Stimulated activated CD8-positive, alpha-beta memory T cell treated with anti-CD3 and anti-CD28 coated beads, Interleukin-7, amount 100 ng/mL, for 48 hours (primary cell): ENCODE results near the gene VPS45.
"Not testable (repeated sequence)": the region's sequence is repeated elsewhere in the genome, so short reads cannot be mapped to it uniquely, and the experiment has no call there.

ENCODE experiments used
- DNase-seq, 2 donors: peaks; one replicate each; pipeline ENCODE4 v3.0.0-alpha.2; 2020; ENCODE audit warnings: low read depth in 1 of 2; ENCODE audit errors: extremely low read depth in 1 of 2

The VPS45 gene

DNA sequence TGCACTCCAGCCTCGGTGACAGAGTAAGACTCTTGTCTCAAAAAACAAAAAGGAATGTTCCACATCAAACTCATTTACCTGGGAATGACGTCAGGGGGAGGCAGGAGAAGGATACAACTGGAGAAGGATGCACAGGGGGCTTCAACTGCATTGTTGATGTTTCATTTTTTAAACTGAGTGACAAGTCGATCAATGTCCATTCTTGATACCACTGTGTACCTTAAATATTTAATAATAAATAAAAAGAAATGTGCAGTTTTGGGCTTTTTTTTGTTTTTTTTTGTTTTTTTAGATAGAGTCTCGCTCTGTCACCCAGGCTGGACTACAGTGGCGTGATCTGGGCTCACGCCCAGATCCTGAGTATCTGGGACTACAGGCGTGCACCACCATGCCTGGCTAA is 117.9 kb downstream of the VPS45 start:
- DNase-seq = no peak

DNA sequence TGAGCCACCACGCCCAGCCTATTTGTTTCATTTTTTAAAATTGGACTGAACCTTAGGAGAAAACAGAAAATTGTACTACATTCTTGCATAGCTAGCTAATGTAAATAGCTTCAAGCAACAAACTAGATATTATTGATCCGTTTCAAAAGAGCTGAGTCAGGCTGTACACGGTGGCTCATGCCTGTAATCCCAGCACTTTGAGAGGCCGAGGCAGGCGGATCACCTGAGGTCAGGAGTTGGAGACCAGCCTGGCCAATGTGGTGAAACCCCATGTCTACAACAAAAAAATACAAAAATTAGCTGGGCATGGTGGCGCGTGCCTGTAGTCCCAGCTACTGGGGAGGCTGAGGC is 118.8 kb downstream of the VPS45 start:
- not testable (repeated sequence) for DNase-seq

DNA sequence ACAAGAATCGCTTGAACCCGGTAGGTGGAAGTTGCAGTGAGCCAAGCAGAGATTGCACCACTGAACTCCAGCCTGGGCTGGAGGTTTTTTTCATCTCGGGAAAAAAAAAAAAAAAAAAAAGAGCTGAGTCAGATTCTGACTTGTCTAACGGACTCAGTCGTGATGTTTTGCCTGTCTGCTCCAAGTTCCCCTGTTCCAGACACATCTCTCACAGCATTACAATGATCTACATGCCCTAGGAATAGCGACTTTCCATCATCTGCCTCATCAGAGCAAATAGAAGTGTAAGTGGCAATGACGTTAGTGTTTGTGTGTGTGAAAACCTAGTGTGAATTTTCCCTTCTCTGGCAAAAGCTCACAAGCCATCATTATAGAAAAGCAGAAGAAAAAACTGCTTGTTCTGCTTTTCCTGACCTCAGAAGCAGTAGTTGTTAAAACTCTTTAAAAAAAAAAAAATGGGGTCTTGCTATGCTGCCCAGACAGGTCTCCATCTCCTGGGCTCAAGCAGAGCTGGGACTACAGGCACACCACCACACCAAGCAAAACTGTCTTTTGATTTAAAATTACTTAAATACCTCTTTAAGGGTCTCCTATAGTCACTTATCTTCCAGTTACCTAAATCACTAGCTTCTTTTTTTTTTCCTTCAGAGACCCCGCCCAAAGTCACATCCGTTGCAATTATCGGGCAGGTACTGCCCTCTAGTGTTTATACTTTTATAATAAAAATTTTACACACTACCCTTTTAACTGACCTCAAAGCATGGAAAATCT is 119.4 kb downstream of the VPS45 start:
- DNase-seq = no peak

DNA sequence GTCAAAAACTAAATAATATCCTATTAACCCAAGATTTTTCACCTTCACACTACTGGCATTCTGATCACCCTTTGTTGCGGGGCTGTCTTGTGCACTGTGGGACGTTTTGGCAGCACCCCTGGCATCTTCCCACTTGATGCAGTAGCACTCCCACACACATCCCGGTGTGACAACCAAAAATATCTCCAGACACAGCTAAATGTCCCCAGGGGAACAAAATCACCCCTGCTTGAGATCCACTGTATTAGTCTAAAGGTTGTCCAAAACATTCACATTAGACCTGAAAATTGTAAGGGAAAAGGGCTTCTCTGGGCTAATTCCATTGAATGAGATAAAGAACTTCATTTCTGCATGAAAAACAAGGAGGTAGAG is 120.0 kb downstream of the VPS45 start:
- no peak for DNase-seq

DNA sequence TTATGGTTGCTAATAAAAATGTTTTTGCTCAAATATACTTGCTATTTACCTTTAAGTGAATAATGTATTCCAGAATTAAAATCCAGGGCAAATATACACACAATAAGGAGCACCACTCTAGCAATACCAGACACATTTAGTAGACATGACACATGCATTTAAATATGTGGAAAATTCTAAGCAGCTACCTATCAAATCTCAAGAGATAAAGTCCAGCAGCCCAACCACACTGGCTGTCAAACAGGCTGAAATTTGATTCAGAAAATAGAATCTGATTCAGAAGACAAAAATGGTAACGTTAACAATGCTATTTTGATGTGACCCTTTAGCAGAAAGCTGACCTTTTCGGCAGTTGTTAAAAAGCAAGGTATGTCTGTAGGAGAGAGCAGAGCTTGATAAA is 124.4 kb downstream of the VPS45 start:
- DNase-seq = no peak

DNA sequence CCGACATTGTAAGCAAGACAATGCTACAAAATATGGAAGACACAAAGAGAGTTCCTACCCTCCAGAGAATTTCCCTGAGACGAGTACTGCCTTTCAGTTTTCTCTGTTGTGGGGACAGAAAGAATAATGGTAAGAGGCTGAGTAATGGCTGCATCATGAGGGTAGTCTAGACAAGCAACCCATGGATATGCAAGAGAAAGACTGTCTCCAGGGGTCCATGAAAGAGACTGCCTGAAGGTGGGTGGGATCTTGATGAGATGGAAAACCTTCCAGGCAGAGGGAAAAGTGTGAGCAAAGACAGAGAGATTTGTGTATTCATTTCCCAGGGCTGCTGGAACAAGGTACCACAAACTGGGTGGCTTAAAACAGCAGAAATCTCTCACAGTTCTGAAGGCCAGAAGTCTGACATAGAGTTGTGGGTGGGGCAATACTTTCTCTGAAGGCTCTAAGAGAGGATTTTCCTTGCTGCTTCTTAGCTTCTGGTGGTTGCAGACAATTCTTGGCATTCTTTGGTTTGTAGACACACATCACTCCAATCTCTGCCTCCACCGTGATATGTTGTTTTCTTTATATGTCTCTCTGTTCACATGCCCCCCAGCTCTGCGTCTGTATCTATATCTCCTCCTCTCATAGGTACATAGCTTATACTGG is 126.9 kb downstream of the VPS45 start:
- DNase-seq = no peak
